T-helper 17 cell (primary cell): ENCODE results near the gene JAKMIP1. TPM values are rescaled to one million over a fixed set of nuclear protein-coding genes. Genes with fewer than 3 reads are reported as not detected.

Experiments used
- ATAC-seq: fragments of 150-1000 bp; cut with Tn5 transposase; 2 replicates; pipeline ENCODE4 v1.10.0; 2021; ENCODE audit warnings: mild to moderate bottlenecking, moderate library complexity
- DNase-seq, 3 donors: peaks; one replicate each; pipeline versions ENCODE4 v3.0.0 to v3.0.0-alpha.2; 2020 to 2021
- H3K9me3 ChIP-seq: one replicate; pipeline ENCODE4 v1.7.0; 2013; ENCODE audit warnings: low read length, mild to moderate bottlenecking; ENCODE audit not compliant: control insufficient read depth, poor library complexity, severe bottlenecking
- H3K27ac Mint-ChIP-seq: one replicate; pipeline ENCODE4 v1.8.0; 2022; ENCODE audit warnings: mild to moderate bottlenecking, moderate library complexity, mixed read lengths
- H3K27me3 Mint-ChIP-seq: one replicate; pipeline ENCODE4 v1.8.0; 2022; ENCODE audit warnings: mixed read lengths
- H3K36me3 Mint-ChIP-seq: one replicate; pipeline ENCODE4 v1.8.0; 2022; ENCODE audit warnings: low read depth, mixed read lengths
- H3K4me1 Mint-ChIP-seq: one replicate; pipeline ENCODE4 v1.8.0; 2022; ENCODE audit warnings: mild to moderate bottlenecking, mixed read lengths
- H3K4me3 Mint-ChIP-seq: one replicate; pipeline ENCODE4 v1.8.0; 2022; ENCODE audit warnings: mild to moderate bottlenecking, moderate library complexity, mixed read lengths
- total RNA-seq, 4 donors: library from RNA in 2 of 4; stranded (reverse) in 2 of 4; gene quantifications; one replicate each; pipeline ENCODE4 v1.2.3 and lab custom pipeline; 2022 to 2026

Gene JAKMIP1
- total RNA-seq, 2 donors from 2014 or later, result 8.5 to 16.8 TPM

DNA sequence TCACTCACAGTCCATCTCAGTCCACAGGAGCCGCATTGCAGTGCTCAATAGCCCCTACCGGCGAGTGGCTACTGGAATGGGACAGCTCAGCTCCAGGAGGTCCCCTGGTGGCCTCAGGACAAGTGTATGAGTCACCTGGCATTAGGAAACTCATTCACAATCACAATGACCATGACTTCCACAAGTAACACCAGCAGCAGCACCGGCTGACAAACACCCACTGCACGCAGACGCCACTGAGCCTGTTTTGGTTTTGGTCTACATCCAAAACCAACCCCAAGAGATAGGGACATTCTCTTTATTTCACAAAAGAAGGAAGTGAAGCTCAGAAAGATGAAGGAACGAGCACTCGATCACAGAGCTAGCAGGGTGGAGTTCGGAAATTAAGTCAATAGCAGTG, 8.1 kb downstream of the JAKMIP1 start:
- DNase-seq (no peak), ATAC-seq (no peak)
- peaks cover 20% of the 10 kb centered on the region for H3K27me3 Mint-ChIP-seq
- H3K9me3 ChIP-seq, result peaks cover 3% of the 10 kb centered on the region
- H3K4me3 Mint-ChIP-seq, result no peak overlapping the region
- H3K4me1 Mint-ChIP-seq, result peaks cover 12% of the 10 kb centered on the region
- no peak overlapping the region for H3K27ac Mint-ChIP-seq
- peaks cover 5% of the 10 kb centered on the region for H3K36me3 Mint-ChIP-seq

GRCh38 chr4:6191448-6192130, 8.8 kb downstream of the JAKMIP1 start:
- Mint-ChIP-seq H3K36me3 (peaks cover 5% of the 10 kb centered on the region), H3K4me1 (peaks cover 9% of the 10 kb centered on the region), H3K27ac (no peak overlapping the region), H3K27me3 (peaks cover 17% of the 10 kb centered on the region), H3K4me3 (no peak overlapping the region)
- no peak for ATAC-seq
- no peak for DNase-seq
- H3K9me3 ChIP-seq, result peaks cover 3% of the 10 kb centered on the region

DNA sequence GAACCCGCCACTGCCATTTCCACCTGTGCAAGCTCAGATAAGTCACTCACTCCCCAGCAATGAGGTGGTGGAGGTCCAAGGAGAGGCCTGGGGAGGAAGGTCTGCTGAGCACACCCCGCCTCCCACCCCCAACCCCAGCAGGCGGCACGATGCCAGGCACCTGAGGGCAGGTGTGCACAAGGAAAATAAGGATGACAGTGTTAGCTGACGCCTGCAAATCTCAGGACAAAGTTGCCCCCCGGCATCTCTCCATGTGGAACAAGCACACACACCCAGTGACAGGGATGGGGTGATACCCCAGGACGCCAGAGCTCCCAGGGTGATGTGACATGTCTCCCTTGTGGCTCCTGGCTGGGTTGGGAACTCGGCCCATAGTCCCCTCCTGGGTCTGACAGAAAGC, 9.9 kb downstream of the JAKMIP1 start:
- peak overlapping the region; percentile 19 for H3K4me3 Mint-ChIP-seq
- H3K27ac Mint-ChIP-seq, result no peak overlapping the region
- DNase-seq (no peak), ATAC-seq (no peak)
- H3K9me3 ChIP-seq, result peaks cover 3% of the 10 kb centered on the region
- peaks cover 10% of the 10 kb centered on the region for H3K27me3 Mint-ChIP-seq
- peaks cover 9% of the 10 kb centered on the region for H3K4me1 Mint-ChIP-seq
- H3K36me3 Mint-ChIP-seq, result peaks cover 5% of the 10 kb centered on the region

- H3K4me1 Mint-ChIP-seq, result peaks cover 9% of the 10 kb centered on the region
- peaks cover 3% of the 10 kb centered on the region for H3K9me3 ChIP-seq
- peaks cover 5% of the 10 kb centered on the region for H3K36me3 Mint-ChIP-seq
- H3K27me3 Mint-ChIP-seq, result peaks cover 9% of the 10 kb centered on the region
- no peak overlapping the region for H3K27ac Mint-ChIP-seq
- no peak overlapping the region for H3K4me3 Mint-ChIP-seq
- DNase-seq (no peak), ATAC-seq (no peak)
These were observed 10.8 kb downstream of the JAKMIP1 start for GRCh38 chr4:6189511-6189910.

DNA sequence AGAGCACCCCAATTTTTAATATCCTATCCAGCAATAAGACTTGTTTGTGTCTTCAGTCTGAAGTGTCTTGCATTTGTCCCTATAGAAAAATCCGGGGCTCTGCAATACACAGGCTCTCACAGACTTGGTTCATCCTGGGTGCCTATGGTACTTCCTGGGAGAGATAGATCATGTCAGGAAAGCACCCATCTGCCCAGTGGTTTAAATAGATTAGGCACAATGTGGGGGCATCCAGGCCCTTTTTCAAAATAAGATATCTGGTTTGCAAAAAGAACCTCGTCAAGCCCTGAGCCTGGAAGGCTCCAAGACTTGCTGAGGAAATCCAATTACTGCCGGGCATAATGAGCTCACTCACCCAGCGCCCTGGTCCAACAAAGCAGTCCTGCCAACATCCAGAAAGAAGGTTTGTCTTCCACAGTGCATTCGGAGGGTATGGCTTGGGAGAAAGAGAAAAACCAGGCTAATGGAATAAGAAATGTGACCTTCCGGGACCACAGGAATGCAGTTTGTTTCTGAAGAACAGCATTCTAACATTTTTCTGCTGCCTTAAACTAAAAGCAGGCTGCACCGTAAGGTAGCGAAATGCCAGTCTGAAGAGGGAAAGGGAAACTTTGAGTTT, 11.6 kb downstream of the JAKMIP1 start:
- Mint-ChIP-seq H3K4me3 (no peak overlapping the region), H3K27me3 (peaks cover 9% of the 10 kb centered on the region), H3K36me3 (peaks cover 3% of the 10 kb centered on the region), H3K4me1 (peaks cover 5% of the 10 kb centered on the region), H3K27ac (no peak overlapping the region)
- DNase-seq (no peak), ATAC-seq (no peak)
- H3K9me3 ChIP-seq, result peaks cover 3% of the 10 kb centered on the region

DNA sequence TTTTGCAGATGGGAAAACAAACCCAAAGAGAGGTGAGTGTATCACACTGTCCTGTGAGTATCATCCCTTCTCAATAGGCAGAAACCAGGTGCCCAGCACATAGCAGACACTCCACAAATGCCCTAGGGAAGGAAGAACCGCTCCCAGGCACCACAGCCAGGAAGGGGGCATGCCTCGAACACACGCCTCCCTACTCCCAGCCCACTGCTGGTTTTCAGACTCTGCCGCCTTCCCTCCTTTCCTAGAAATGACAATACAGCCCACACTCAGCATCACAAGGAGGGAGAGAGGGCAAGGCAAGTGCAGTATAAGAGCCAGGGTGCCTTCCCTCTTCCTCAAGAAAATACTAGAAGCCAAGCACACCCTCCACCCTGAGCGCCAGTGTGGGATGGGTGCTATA, 16.2 kb downstream of the JAKMIP1 start:
- H3K36me3 Mint-ChIP-seq, result no peaks in the 10 kb centered on the region
- peaks cover 3% of the 10 kb centered on the region for H3K9me3 ChIP-seq
- H3K27me3 Mint-ChIP-seq, result no peaks in the 10 kb centered on the region
- H3K27ac Mint-ChIP-seq, result peak overlapping the region; percentile 57
- ATAC-seq (no peak), DNase-seq (no peak)
- H3K4me1 Mint-ChIP-seq, result peaks cover 24% of the 10 kb centered on the region
- H3K4me3 Mint-ChIP-seq, result peak overlapping the region; percentile 41

DNA sequence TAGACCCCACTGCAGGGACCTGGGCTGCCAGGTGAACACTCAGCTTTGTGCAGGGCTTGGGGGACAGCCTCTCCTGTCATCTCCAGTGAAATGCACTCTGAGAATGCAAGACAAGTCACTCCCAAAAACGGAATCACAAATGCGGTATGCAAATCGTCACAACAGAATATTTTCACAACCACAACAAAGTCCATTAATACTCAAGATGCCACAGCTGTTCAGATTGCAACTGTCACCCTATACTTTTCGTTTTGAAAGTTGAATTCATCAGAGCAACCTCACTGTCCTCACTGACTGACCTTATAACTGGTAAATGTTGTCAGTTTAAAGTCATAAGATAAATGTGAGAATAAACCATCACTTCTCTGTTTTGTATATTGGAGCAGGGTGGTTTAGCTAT, 16.6 kb downstream of the JAKMIP1 start:
- ATAC-seq (peak; percentile 30), DNase-seq (no peak)
- peaks cover 3% of the 10 kb centered on the region for H3K9me3 ChIP-seq
- Mint-ChIP-seq H3K27me3 (no peaks in the 10 kb centered on the region), H3K4me1 (peaks cover 26% of the 10 kb centered on the region), H3K4me3 (peak overlapping the region; percentile 46), H3K27ac (peak overlapping the region; percentile 57), H3K36me3 (no peaks in the 10 kb centered on the region)

DNA sequence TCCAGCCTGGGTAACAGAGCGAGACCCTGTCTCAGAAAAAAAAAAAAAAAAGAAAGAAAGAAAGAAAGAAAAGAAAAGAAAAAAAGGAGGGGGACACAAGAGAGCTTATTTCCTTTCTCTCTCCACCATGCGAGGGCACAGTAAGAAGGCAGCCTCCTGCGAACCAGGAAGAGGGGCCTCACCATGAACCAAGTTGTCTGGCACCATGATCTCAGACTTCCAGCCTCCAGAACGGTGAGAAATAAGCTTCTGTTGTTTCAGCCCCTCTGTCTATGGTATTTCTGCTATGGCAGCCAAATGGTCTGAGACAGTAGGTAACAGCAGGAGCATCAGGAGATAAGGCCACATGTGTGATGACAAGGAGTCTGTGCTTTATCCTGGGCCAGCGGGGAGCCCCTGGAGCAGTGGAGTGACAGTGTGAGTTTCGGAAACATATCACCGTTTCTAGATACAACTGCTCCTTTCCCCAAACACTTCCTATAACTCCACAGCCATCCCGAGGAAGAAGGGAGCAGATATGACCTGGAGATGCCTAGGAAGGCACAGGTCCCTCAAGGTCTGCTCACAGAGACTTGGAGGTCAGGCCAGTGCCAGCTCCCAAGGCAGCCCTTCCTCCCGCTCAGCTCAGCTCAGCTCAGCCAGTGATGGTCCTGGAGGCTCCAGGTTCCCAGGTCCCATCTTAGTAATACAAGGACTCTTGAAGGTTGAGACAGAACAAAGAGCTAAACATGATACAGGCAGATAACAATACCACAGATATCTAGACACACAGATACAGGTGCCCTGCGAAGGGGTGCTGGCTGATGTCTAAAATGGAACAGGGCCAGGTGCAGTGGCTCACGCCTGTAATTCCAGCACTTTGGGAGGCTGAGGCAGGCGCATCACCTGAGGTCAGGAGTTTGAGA, 17.7 kb downstream of the JAKMIP1 start:
- no peak for ATAC-seq

DNA sequence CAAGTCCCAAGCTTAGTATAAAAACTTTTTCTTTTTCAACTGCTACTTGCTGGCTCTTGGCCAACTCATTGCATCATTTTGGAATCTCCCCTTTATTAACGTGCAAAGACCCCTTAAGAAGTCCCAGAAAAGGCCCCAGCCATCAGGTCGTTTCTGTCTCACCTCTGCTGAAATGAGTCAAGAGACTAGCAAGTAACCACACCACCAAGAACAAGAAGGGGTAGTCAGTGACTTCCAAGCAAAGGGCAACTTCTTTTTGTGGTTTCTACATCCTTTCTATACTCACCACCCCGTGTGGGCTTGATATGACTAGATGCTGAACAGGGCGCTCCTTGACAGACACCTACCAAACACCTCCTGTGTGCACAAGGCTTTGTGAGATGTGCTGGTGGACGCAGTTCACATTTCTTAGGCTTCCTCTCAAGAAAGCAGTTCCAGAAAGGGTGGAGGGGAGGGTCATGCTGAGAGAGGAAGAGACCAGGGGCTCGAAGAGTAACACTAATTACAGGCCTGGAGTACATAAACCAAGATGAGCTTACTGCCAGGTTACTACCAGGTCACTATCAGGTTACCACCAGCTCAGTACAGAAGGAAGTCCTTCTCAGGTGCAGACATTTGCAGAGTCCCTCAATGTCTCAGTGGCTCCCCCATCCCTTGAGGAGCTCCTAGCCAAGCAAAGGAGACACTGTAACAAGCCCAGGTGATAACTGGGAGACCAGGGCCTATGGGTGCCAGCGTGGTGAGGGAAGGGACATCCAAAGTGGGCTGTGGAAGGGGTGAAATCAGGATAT, 19.3 kb downstream of the JAKMIP1 start:
- Mint-ChIP-seq H3K4me3 (peak overlapping the region; percentile 77), H3K27ac (peak overlapping the region; percentile 69), H3K4me1 (peaks cover 28% of the 10 kb centered on the region), H3K27me3 (no peaks in the 10 kb centered on the region), H3K36me3 (no peaks in the 10 kb centered on the region)
- ATAC-seq, result peak; percentile 86
- DNase-seq, result peak in 1 of 3 donors; percentile 25
- no peaks in the 10 kb centered on the region for H3K9me3 ChIP-seq

More for the DNA sequence above, 17.7 kb downstream of the JAKMIP1 start:
- no peaks in the 10 kb centered on the region for H3K27me3 Mint-ChIP-seq
- no peaks in the 10 kb centered on the region for H3K36me3 Mint-ChIP-seq
- H3K9me3 ChIP-seq, result peaks cover 3% of the 10 kb centered on the region
- H3K27ac Mint-ChIP-seq, result no peak overlapping the region
- no peak for DNase-seq
- H3K4me1 Mint-ChIP-seq, result peaks cover 28% of the 10 kb centered on the region
- no peak overlapping the region for H3K4me3 Mint-ChIP-seq

DNA sequence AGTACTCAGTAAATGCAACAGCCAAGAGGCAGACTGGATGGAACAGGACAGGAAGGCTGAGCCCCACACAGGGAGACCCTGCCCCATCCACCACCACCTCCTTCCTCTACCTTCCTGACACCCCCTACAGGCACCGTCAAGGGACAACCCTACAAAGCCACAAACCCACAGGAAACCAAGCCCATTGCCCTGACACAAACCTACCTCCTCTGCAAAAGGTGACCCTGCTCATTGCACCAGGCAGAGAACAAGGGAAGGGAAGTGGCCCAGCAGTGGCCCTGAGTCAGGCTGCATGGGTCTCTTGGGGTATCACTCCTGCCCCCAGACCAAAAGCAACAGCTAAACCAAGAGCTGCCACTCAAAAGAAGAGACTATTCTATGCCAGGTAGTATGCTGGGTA, 21.0 kb downstream of the JAKMIP1 start:
- Mint-ChIP-seq H3K27me3 (no peaks in the 10 kb centered on the region), H3K36me3 (no peaks in the 10 kb centered on the region), H3K4me1 (peaks cover 28% of the 10 kb centered on the region), H3K27ac (no peak overlapping the region), H3K4me3 (peak overlapping the region; percentile 77)
- DNase-seq, result no peak
- H3K9me3 ChIP-seq, result no peaks in the 10 kb centered on the region
- ATAC-seq, result peak; percentile 26

GRCh38 chr4:6178757-6179156, 21.6 kb downstream of the JAKMIP1 start:
- peaks cover 28% of the 10 kb centered on the region for H3K4me1 Mint-ChIP-seq
- peak overlapping the region; percentile 77 for H3K4me3 Mint-ChIP-seq

DNA sequence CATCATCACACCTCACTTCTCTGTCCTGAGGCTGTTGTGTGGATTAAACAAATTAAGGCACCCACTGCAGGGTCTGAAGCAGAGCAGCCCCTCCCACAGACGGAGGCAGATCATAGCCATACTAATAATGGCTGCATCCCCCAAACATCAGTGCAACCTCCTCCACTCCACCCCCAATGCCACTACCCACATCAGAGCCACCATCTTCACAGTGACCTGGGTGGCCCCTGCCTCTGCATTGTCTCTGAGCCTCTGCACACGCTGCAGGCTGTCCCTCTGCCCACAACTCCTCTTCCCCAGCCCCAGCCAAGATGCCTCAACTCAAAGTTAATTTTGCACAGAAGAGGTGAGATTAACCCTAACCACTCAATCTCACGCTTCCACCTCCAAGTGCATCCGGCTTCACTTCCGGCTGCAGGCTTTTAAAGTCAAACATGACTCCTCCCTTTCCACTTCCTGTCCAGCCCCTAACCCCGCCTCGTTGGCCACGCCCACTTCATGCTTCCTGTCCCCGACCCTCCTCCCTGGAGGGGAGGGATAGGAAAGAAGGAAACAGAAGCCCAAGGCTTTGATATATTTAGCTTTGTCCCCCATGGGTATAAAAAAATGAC, 22.7 kb downstream of the JAKMIP1 start:
- Mint-ChIP-seq H3K4me3 (no peak overlapping the region), H3K27ac (no peak overlapping the region), H3K36me3 (no peaks in the 10 kb centered on the region), H3K27me3 (no peaks in the 10 kb centered on the region), H3K4me1 (peaks cover 27% of the 10 kb centered on the region)
- peak; percentile 25 for ATAC-seq
- no peak for DNase-seq
- no peaks in the 10 kb centered on the region for H3K9me3 ChIP-seq

More at GRCh38 chr4:6178757-6179156, 21.6 kb downstream of the JAKMIP1 start:
- H3K27ac Mint-ChIP-seq, result no peak overlapping the region
- no peak for ATAC-seq
- no peaks in the 10 kb centered on the region for H3K27me3 Mint-ChIP-seq
- no peak for DNase-seq
- no peaks in the 10 kb centered on the region for H3K9me3 ChIP-seq
- no peaks in the 10 kb centered on the region for H3K36me3 Mint-ChIP-seq
